ENCODE measurements around the gene PDX1.
"Not testable (repeated sequence)": the region's sequence is repeated elsewhere in the genome, so short reads cannot be mapped to it uniquely, and the experiment has no call there.

PDX1 gene

GRCh38 chr13:27956576-27957300 is 36.9 kb downstream of the PDX1 start:
- no peak for DNase-seq (ENCODE audit: low read depth)

GRCh38 chr13:27959976-27960361 is 40.2 kb downstream of the PDX1 start:
- no peak for DNase-seq (ENCODE audit: low read depth)

- no peak for DNase-seq (ENCODE audit: low read depth)
Observed at GRCh38 chr13:27960362-27961226, 40.8 kb downstream of the PDX1 start.

GRCh38 chr13:27961227-27962085 is 41.7 kb downstream of the PDX1 start:
- no peak for DNase-seq (ENCODE audit: low read depth)

- no peak for DNase-seq (ENCODE audit: low read depth)
Observed at GRCh38 chr13:27962128-27962841, 42.5 kb downstream of the PDX1 start.

GRCh38 chr13:27962982-27963381 is 43.2 kb downstream of the PDX1 start:
- DNase-seq (ENCODE audit: low read depth), result no peak

GRCh38 chr13:27963491-27963890 is 43.7 kb downstream of the PDX1 start:
- no peak for DNase-seq (ENCODE audit: low read depth)

- not testable (repeated sequence) for DNase-seq (ENCODE audit: low read depth)
Observed at GRCh38 chr13:27964206-27964605, 44.4 kb downstream of the PDX1 start.

GRCh38 chr13:27964741-27965323 is 45.0 kb downstream of the PDX1 start:
- DNase-seq (ENCODE audit: low read depth), result no peak

- DNase-seq (ENCODE audit: low read depth), result no peak
Observed at GRCh38 chr13:27965343-27965739, 45.5 kb downstream of the PDX1 start.

- DNase-seq (ENCODE audit: low read depth), result no peak
Observed at GRCh38 chr13:27965740-27966640, 46.2 kb downstream of the PDX1 start.

- no peak for DNase-seq (ENCODE audit: low read depth)
Observed at GRCh38 chr13:27966641-27967202, 46.9 kb downstream of the PDX1 start.

- no peak for DNase-seq (ENCODE audit: low read depth)
Observed at GRCh38 chr13:27967203-27967735, 47.5 kb downstream of the PDX1 start.

- DNase-seq (ENCODE audit: low read depth), result no peak
Observed at GRCh38 chr13:27967736-27968315, 48.0 kb downstream of the PDX1 start.

- no peak for DNase-seq (ENCODE audit: low read depth)
Observed at GRCh38 chr13:27968316-27969081, 48.7 kb downstream of the PDX1 start.

GRCh38 chr13:27969082-27969865 is 49.5 kb downstream of the PDX1 start, which contains the start of gene CDX2:
Gene CDX2 (minus strand): TSS chr13:27969315. CDS start chr13:27969006, 309 bp downstream.
- DNase-seq (ENCODE audit: low read depth), result no peak

- no peak for DNase-seq (ENCODE audit: low read depth)
Observed at GRCh38 chr13:27969866-27970229, 50.0 kb downstream of the PDX1 start.
